Measurements from ENCODE around the gene MRPL36. TPM values are rescaled to one million over a fixed set of nuclear protein-coding genes. Genes with fewer than 3 reads are reported as not detected.
A peak's percentile ranks its signal among the peaks of the same experiment; 100 is the strongest.

MRPL36 gene
- total RNA-seq, 3 donors from 2014 or later: 33.5 to 46.2 (median 41.6) TPM

- TF ChIP-seq POLR2A (IDR thresholded peaks at IDR 0.05) (no peak), POLR2AphosphoS5 (IDR thresholded peaks at IDR 0.05) (no peak)
- TF ChIP-seq, protein P1, sequence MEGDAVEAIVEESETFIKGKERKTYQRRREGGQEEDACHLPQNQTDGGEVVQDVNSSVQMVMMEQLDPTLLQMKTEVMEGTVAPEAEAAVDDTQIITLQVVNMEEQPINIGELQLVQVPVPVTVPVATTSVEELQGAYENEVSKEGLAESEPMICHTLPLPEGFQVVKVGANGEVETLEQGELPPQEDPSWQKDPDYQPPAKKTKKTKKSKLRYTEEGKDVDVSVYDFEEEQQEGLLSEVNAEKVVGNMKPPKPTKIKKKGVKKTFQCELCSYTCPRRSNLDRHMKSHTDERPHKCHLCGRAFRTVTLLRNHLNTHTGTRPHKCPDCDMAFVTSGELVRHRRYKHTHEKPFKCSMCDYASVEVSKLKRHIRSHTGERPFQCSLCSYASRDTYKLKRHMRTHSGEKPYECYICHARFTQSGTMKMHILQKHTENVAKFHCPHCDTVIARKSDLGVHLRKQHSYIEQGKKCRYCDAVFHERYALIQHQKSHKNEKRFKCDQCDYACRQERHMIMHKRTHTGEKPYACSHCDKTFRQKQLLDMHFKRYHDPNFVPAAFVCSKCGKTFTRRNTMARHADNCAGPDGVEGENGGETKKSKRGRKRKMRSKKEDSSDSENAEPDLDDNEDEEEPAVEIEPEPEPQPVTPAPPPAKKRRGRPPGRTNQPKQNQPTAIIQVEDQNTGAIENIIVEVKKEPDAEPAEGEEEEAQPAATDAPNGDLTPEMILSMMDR (IDR thresholded peaks at IDR 0.05): no peak
- H3K27me3 ChIP-seq: no peaks in the 10 kb centered on the region
- DNase-seq (ENCODE audit: low spot score in 2 of 2): peak in 1 of 2 donors; percentile 35
- intact Hi-C loops (cut with DNase I; ENCODE audit: low total_unique reads): no loop called here
- no peaks in the 10 kb centered on the region for H3K36me3 ChIP-seq
- no peak overlapping the region for H3K27ac ChIP-seq
- no peak overlapping the region for H3K4me3 ChIP-seq
- H3K4me1 ChIP-seq: no peaks in the 10 kb centered on the region
- H3K9me3 ChIP-seq: no peaks in the 10 kb centered on the region
Observed at GRCh38 chr5:1765141-1765879, 34.3 kb downstream of the MRPL36 start.

DNA sequence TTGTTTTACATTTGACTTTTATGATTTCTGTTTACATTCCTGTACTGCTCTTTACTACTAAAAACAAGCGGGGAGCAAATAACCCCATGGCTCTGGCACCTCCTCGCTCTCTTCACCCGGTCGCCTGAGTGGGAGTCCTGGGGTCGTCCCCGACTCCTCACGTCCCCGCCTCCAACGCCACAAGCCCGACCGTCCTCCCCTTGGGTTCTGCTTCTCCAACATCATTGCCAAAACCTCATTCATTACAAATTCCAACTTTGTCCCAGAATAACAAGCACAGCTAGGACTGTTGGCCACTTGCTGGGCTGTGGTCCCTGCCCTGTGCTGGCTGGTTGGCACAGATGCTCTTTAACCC, 35.1 kb downstream of the MRPL36 start:
- no peak overlapping the region for H3K4me3 ChIP-seq
- H3K27ac ChIP-seq: no peak overlapping the region
- H3K4me1 ChIP-seq: no peaks in the 10 kb centered on the region
- TF ChIP-seq POLR2AphosphoS5 (IDR thresholded peaks at IDR 0.05) (no peak), POLR2A (IDR thresholded peaks at IDR 0.05) (no peak)
- TF ChIP-seq, protein P1 (IDR thresholded peaks at IDR 0.05): no peak
- H3K27me3 ChIP-seq: no peaks in the 10 kb centered on the region
- H3K36me3 ChIP-seq: no peaks in the 10 kb centered on the region
- intact Hi-C loops (cut with DNase I; ENCODE audit: low total_unique reads): loop anchor here (5.0 kb wide), 1 partner anchor 583 kb away; no protein-coding TSS in a partner anchor
- DNase-seq (ENCODE audit: low spot score in 2 of 2): peak in 1 of 2 donors; percentile 48
- no peaks in the 10 kb centered on the region for H3K9me3 ChIP-seq

DNA sequence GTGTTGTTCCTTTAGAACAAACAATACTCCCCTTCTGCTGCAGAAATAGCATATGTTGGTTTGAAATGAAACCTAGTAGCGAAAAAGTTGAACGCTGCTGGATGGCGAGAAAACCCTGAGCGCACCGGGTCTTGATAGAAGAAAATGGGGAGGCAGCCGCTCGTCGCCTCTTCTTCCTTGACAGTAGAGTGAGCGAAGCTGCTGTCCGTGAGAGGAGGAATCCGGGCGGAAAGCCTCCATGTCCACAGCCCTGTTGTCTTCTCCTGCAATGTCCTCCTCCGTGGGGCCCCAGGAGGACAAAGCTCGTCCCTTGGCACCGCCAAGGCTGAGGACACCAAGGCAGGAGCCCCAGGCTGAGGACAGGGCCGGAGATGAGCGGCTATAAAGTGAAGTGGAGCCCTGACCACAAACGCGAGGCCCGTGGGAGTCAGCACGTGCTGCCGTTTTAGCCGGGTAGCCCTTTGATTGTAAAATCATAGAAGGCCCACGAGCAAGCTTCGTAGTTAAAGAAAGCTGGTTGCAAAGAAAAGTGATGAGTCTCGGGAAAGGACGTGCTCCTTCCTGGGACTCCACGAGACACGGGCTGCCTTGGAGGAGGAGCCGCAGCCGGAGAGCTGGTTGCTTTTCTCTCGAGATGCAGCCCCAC, 35.6 kb downstream of the MRPL36 start:
- TF ChIP-seq POLR2A (IDR thresholded peaks at IDR 0.05): no peak
- TF ChIP-seq POLR2AphosphoS5 (IDR thresholded peaks at IDR 0.05): no peak
- TF ChIP-seq, protein P1 (IDR thresholded peaks at IDR 0.05): no peak
- intact Hi-C loops (cut with DNase I; ENCODE audit: low total_unique reads): loop anchor here (5.0 kb wide), 1 partner anchor 583 kb away; no protein-coding TSS in a partner anchor
- Histone ChIP-seq H3K27me3 (no peaks in the 10 kb centered on the region), H3K9me3 (no peaks in the 10 kb centered on the region), H3K4me3 (peak overlapping the region in 1 of 3 donors; percentile 33), H3K27ac (no peak overlapping the region), H3K36me3 (no peaks in the 10 kb centered on the region), H3K4me1 (no peaks in the 10 kb centered on the region)
- peak in 1 of 2 donors; percentile 45 for DNase-seq (ENCODE audit: low spot score in 2 of 2)

GRCh38 chr5:1763548-1763911, 36.1 kb downstream of the MRPL36 start:
- H3K4me1 ChIP-seq: no peaks in the 10 kb centered on the region
- H3K27me3 ChIP-seq: no peaks in the 10 kb centered on the region
- DNase-seq (ENCODE audit: low spot score in 2 of 2): peak; percentile 27 to 58
- TF ChIP-seq, protein P1 (IDR thresholded peaks at IDR 0.05): peak in 2 of 3 donors; percentile 19 to 41
- no peak for TF ChIP-seq POLR2A (IDR thresholded peaks at IDR 0.05)
- H3K27ac ChIP-seq: no peak overlapping the region
- no peaks in the 10 kb centered on the region for H3K36me3 ChIP-seq
- H3K4me3 ChIP-seq: peak overlapping the region in 1 of 3 donors; percentile 33
- intact Hi-C loops (cut with DNase I; ENCODE audit: low total_unique reads): loop anchor here (5.0 kb wide), 1 partner anchor 584 kb away; no protein-coding TSS in a partner anchor
- peaks cover 0 to 5% of the 10 kb centered on the region in 2 donors for H3K9me3 ChIP-seq

Measured in breast epithelium (tissue), 4 donors.